ENCODE results near the gene MBOAT2.

The MBOAT2 gene

DNA sequence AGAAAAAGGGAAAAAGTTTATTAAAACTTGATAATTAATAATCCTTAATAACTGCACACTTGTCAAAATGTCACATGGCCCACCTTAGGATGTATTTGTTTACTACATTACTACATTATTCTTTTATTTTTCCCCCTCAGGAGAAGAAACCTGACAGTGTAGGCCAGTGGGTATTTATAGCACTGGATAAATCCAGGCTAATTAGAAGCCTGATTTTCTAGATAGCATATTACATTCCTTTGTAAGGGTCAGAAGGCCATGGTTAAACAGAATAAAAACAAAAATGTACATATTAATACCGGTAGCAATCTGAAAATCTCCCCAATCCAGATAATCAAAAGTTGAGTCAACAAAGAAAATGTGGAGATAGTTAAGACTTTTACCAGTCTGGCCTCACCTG is 144.6 kb downstream of the MBOAT2 start:
- DNase-seq (ENCODE audit: low spot score) = no peak

GRCh38 chr2:8858264-8858663 is 145.2 kb downstream of the MBOAT2 start:
- DNase-seq (ENCODE audit: low spot score) = peak; percentile 47

GRCh38 chr2:8857709-8858108 is 145.8 kb downstream of the MBOAT2 start:
- DNase-seq (ENCODE audit: low spot score) = peak; percentile 76

DNA sequence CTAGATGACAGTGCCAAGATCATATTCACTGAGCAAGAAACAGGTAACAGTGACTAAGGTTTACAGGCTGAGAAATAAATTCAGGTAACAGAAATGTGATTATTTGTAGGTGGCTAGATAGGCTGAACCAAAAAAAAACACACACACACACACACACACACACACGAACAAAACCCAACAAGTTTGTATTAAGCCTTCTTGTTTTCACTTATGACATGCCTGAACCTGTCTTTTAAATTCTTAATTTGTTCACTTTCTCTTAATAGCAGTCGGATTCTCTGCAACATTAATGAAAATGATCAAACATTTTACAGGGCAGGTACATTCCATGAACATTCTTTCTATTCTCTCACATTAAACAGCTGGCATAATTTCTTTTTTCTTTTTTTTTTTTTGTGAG is 147.3 kb downstream of the MBOAT2 start:
- no peak for DNase-seq (ENCODE audit: low spot score)

GRCh38 chr2:8855010-8855409 is 148.5 kb downstream of the MBOAT2 start:
- DNase-seq (ENCODE audit: low spot score) = no peak

GRCh38 chr2:8853426-8853825 is 150.1 kb downstream of the MBOAT2 start:
- DNase-seq (ENCODE audit: low spot score) = no peak

GRCh38 chr2:8851811-8852560 is 151.5 kb downstream of the MBOAT2 start:
- peak; percentile 53 for DNase-seq (ENCODE audit: low spot score)

DNA sequence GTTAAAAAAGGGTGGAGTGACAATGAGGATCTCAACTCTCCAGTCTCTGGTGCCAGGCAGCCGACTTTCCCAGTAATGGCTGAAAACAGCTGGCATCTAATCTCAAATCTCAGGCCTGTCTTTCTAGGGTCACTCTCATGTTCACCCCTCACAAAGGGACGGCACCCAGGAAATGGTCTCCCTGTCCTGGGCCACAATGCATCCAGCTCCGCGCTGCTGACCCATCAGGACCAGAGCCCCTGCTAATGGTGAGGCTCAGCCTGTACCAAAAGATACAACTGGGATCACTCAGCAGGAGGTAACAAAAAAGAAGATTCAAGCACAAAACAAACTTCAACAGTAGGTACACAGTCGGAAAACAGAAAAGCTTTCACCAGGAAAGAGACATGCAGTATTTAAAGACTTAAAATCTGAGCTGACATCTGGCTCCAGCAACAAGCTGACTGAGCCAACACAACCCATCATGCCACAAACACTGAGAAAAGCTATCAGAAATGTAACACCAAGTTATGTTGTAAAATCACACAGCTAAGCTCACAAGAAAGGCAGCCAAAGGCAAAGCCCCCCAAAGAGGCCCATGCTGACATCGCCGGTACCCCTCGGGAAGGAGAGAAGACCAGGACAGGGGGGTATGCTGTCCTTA is 152.5 kb downstream of the MBOAT2 start:
- DNase-seq (ENCODE audit: low spot score) = no peak

GRCh38 chr2:8849327-8849726 is 154.2 kb downstream of the MBOAT2 start:
- DNase-seq (ENCODE audit: low spot score) = peak; percentile 60

- DNase-seq (ENCODE audit: low spot score) = peak; percentile 78
Observed at GRCh38 chr2:8848328-8849100, 155.0 kb downstream of the MBOAT2 start.

DNA sequence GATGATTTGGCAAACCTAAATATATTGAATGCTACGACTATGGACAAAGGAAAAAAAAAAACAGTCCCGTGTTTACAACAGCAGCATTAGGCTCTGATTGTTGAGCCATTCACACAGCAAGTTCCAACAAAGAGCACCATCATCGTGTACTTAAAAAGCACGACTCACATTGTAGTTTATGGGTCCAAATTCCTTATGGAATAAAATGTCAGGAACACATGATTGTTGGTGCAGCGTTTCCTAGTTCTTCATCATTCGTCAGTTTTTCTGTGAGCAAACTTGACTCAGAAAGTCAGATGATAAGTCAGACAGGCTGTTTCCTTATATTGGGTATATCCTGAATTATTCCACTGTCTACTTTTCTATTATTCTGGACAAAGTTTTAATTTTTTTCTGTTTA is 156.1 kb downstream of the MBOAT2 start:
- DNase-seq (ENCODE audit: low spot score) = no peak

GRCh38 chr2:8841932-8842331 is 161.6 kb downstream of the MBOAT2 start:
- DNase-seq (ENCODE audit: low spot score) = no peak

- no peak for DNase-seq (ENCODE audit: low spot score)
Observed at GRCh38 chr2:8840475-8841091, 162.9 kb downstream of the MBOAT2 start.

DNA sequence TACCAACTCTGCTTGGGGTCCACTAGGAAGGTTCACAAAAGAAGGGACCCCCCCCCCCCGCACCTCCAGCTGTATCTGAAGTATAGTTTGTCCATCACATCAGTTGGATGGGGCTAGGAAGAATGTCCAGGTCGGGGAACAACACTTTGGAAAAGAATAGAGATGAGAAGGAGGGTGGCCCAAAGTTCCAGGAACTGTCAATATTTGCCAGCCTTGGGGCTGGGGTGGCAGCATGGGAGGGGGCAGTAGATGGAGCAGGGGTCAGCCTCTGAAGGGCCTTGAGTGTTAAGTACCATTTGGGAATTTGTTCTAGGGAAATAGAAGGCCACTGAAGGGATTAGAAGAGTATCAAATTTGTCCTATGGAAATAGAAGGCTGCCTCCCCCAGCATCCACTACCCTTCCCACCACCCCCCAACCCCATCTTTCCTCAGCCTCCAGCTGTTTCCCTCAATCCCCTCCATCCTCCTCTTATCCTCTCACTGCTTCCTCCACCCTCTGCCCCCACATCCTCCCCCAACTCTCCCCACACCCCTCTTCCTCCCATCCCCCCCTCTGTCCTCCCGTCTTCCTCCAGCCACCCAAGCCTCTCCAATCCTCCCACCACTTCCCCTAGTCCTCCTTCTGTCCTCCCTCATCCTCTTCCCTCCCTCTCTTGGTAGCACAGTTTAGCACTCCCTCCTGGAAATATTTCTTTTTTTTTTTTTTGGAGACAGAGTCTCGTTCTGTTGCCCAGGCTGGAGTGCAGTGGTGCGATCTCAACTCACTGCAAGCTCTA is 164.1 kb downstream of the MBOAT2 start:
- DNase-seq (ENCODE audit: low spot score) = no peak

GRCh38 chr2:8837795-8838140 is 165.7 kb downstream of the MBOAT2 start:
- DNase-seq (ENCODE audit: low spot score) = no peak

DNA sequence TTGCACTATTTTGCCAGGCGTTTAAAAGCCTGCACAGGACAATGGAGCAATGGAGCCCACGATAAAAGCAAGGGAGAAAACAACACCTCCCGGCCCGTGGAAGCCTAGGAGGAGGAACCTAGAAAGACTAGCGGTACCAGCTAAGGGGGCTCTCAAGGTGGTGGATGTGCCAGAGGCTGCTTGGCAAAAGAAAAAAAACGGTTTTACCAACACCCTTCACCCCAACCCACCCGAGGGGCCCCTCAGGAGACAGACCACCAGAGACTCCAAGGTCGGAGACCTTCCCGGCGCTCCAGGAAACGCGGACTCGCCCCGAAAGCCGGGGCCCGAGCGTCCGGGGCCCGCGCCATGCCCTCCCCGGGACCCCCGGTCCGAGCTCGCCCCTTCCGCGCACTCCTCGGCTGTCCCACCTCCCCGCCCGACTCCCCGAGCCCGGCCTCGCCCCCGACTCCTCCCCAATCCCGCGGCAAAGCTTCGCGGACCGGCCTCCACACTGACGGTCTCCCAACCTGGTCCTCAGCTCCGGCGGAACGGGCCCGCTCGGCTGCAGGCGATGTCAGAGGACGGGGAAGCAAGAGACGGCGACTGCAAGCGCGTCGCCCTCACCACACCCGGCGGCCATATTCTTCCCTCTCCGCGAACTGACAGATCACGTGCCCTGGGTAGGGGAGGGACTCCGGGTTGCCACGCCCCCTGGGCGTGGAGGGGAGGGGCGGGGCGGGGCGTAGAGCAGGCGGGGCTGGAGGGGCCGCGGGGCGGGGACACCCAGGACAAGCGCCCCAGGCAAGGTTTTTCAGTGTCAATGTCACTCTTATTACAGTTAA is 166.3 kb downstream of the MBOAT2 start, which contains the start of gene KIDINS220:
KIDINS220 (minus strand) TSS at position 643 of the 824 bp plus-strand sequence. CDS start 10,520 bp downstream, outside the sequence.
- peak; percentile 87 for DNase-seq (ENCODE audit: low spot score)

- no peak for DNase-seq (ENCODE audit: low spot score)
Observed at GRCh38 chr2:8835279-8835678, 168.2 kb downstream of the MBOAT2 start.

DNA sequence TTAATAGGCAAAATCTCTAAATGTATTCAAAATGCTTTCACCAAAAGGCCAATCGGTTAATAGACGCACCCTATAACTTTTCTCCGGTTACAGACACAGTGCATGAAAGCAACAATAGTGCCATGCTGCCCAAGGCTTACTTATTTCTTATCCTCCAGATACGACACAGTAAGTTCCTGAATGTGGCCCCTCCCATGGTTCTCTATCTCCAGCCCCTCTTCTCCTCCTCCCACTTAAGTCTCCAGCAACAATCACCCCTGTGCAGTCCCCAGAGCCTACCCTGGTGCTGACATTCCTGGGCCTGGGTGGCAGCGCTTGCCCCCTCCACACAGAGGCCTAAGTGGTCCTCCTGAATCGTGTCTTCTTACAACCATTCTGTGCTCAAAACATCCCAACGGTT is 169.6 kb downstream of the MBOAT2 start:
- no peak for DNase-seq (ENCODE audit: low spot score)

DNA sequence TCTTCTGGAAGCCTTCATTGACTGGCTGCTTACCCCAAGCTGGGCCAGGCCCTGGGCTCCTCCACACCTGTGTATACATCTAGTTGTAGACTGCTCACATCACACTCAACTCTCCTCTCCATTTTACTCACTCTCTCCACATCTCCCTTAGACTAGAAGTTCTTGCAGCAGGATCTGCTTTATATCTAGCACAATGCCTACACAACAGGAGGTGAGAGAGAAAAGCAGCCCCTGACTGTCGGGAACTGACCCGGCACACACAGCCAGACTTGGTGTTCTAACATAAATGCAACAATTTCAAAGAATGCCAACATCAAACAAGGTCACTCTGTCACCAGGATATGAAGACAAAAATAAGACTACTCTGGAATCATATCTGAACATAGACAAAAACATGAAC is 172.0 kb downstream of the MBOAT2 start:
- no peak for DNase-seq (ENCODE audit: low spot score)

GRCh38 chr2:8827729-8828128 is 175.8 kb downstream of the MBOAT2 start:
- DNase-seq (ENCODE audit: low spot score) = no peak

DNA sequence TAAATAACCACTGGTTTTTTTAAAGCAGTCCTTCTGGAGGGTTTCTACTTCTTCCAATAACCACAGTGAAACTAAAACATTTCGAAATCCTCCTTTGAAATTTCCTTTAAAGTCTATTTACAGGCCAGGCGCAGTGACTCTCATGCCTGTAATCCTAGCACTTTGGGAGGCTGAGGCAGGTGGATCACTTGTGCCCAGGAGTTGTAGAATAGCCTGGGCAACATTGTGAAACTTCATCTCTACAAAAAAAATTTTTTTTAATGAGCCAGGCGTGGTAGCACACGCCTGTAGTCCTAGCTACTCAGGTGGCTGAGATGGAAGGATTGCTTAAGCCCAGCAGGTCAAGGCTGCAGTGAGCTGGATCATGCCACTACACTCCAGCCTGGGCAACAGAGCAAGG is 181.3 kb downstream of the MBOAT2 start:
- DNase-seq (ENCODE audit: low spot score) = no peak
